GM06990 (cell line): ENCODE measurements around the gene PHF10.

Source experiments
- DNase-seq: peaks from one replicate; pipeline ENCODE4 v3.0.0-alpha.2; 2011; ENCODE audit not compliant: insufficient read length; ENCODE audit errors: extremely low read depth
- H3K27me3 ChIP-seq: replicated peaks from 2 replicates; pipeline ENCODE4 v1.6.0; 2011; ENCODE audit warnings: low read length; ENCODE audit not compliant: control insufficient read depth, insufficient read depth
- H3K36me3 ChIP-seq: 2 replicates; pipeline ENCODE4 v1.5.1; 2011; ENCODE audit warnings: low read length; ENCODE audit not compliant: control insufficient read depth, insufficient read depth
- H3K4me3 ChIP-seq: replicated peaks from 2 replicates; pipeline ENCODE4 v1.5.1; 2011; ENCODE audit warnings: low read depth, mild to moderate bottlenecking, control low read depth, low read length
- TF ChIP-seq, protein P1 (sequence below): IDR thresholded peaks from 2 replicates; pipeline ENCODE4 v1.5.1; 2011; ENCODE audit warnings: low read length, control low read depth, mild to moderate bottlenecking, inconsistent platforms; ENCODE audit not compliant: insufficient read depth, poor library complexity, severe bottlenecking

PHF10 gene

GRCh38 chr6:169669147-169669546, 55.2 kb downstream of the PHF10 start:
- DNase-seq = no peak
- Histone ChIP-seq H3K4me3 (no peak overlapping the region), H3K27me3 (no peaks in the 10 kb centered on the region), H3K36me3 (peaks cover 6% of the 10 kb centered on the region)
- TF ChIP-seq, protein P1, sequence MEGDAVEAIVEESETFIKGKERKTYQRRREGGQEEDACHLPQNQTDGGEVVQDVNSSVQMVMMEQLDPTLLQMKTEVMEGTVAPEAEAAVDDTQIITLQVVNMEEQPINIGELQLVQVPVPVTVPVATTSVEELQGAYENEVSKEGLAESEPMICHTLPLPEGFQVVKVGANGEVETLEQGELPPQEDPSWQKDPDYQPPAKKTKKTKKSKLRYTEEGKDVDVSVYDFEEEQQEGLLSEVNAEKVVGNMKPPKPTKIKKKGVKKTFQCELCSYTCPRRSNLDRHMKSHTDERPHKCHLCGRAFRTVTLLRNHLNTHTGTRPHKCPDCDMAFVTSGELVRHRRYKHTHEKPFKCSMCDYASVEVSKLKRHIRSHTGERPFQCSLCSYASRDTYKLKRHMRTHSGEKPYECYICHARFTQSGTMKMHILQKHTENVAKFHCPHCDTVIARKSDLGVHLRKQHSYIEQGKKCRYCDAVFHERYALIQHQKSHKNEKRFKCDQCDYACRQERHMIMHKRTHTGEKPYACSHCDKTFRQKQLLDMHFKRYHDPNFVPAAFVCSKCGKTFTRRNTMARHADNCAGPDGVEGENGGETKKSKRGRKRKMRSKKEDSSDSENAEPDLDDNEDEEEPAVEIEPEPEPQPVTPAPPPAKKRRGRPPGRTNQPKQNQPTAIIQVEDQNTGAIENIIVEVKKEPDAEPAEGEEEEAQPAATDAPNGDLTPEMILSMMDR = no peak

DNA sequence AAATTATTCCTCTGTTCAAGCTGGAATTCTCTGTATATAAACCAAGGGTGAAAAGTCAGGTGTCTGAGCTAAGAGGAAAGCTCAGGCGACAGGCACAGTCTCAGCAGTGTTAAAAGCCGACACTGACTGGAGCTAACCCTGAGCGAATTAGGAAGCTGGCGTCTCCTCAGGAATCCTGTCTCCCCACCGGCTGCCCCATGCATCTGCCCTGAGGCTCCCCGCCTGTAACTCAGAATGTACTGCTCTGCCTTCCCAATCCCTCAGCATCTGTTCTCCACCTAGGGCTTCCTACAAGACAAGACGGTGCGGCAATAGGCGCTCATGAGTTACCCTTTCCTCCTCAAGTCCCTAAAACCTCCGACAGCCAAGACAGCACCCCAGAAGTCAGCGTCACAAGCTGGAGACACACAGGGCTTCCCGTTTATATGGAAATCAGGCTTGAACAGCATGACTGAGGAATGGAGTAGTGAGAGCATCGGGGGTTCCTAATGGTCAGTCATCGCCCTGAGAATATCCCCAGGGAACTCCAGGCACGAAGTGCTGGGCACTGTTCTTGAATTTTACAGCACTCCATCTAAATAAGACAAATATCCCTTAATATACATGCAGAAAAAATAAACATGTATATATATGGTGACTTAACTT, 56.0 kb downstream of the PHF10 start:
- H3K36me3 ChIP-seq = peaks cover 6% of the 10 kb centered on the region
- H3K27me3 ChIP-seq = no peaks in the 10 kb centered on the region
- H3K4me3 ChIP-seq = no peak overlapping the region
- no peak for DNase-seq
- TF ChIP-seq, protein P1 = no peak

- no peak overlapping the region for H3K4me3 ChIP-seq
- H3K36me3 ChIP-seq = peaks cover 6% of the 10 kb centered on the region
- no peak for DNase-seq
- no peaks in the 10 kb centered on the region for H3K27me3 ChIP-seq
- TF ChIP-seq, protein P1 = no peak
Observed at GRCh38 chr6:169667716-169668115, 56.6 kb downstream of the PHF10 start.

- Histone ChIP-seq H3K27me3 (no peaks in the 10 kb centered on the region), H3K36me3 (peaks cover 3% of the 10 kb centered on the region), H3K4me3 (no peak overlapping the region)
- DNase-seq = no peak
- TF ChIP-seq, protein P1 = no peak
Observed at GRCh38 chr6:169666441-169666840, 57.9 kb downstream of the PHF10 start.

GRCh38 chr6:169665289-169665688, 59.0 kb downstream of the PHF10 start:
- TF ChIP-seq, protein P1 = no peak
- H3K36me3 ChIP-seq = peaks cover 3% of the 10 kb centered on the region
- no peaks in the 10 kb centered on the region for H3K27me3 ChIP-seq
- DNase-seq = no peak
- H3K4me3 ChIP-seq = no peak overlapping the region

DNA sequence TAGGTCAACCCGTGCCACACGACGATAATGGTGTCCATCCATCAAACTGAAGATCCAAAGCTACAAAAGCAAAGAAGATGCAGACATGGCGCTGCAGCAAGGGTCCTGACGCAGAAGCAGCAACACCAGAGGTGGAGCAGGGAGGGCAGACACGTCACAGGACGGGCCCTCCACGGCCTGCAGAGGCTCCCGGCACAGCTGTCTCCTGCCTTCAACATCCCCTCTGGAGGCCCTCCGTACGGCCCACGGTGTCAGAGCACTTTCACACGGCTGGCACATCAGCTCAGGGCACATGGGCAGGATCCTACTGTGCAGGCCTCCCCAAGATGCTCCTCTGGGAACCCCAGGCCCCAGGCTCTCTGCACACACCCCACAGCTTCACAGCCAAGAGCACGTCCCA, 60.1 kb downstream of the PHF10 start:
- DNase-seq = no peak
- no peaks in the 10 kb centered on the region for H3K27me3 ChIP-seq
- peaks cover 6% of the 10 kb centered on the region for H3K36me3 ChIP-seq
- no peak overlapping the region for H3K4me3 ChIP-seq
- TF ChIP-seq, protein P1 = no peak
